HUES48 (cell line): Measurements from ENCODE around the gene CIC.
A peak's percentile ranks its signal among the peaks of the same experiment; 100 is the strongest.

Experiments used
- H3K27ac ChIP-seq: one replicate; pipeline ENCODE4 v1.7.0; 2013; ENCODE audit warnings: low read depth, low read length, inconsistent platforms
- H3K27me3 ChIP-seq: 2 replicates; pipeline ENCODE4 v1.6.1; 2013; ENCODE audit warnings: mild to moderate bottlenecking, low read length; ENCODE audit not compliant: control insufficient read depth, insufficient read depth
- H3K36me3 ChIP-seq: 2 replicates; pipeline ENCODE4 v1.6.1; 2013; ENCODE audit warnings: low read length; ENCODE audit not compliant: control insufficient read depth, insufficient read depth
- H3K4me1 ChIP-seq: 2 replicates; pipeline ENCODE4 v1.6.1; 2013; ENCODE audit warnings: mild to moderate bottlenecking, low read length; ENCODE audit not compliant: control insufficient read depth, insufficient read depth
- H3K4me3 ChIP-seq: 2 replicates; pipeline ENCODE4 v1.5.1; 2013; ENCODE audit warnings: mild to moderate bottlenecking, low read depth, low read length
- H3K9ac ChIP-seq: 2 replicates; pipeline ENCODE4 v1.6.1; 2013; ENCODE audit warnings: mild to moderate bottlenecking, low read depth, low read length, moderate library complexity
- H3K9me3 ChIP-seq: 2 replicates; pipeline ENCODE4 v1.6.1; 2013; ENCODE audit warnings: low read length; ENCODE audit not compliant: control insufficient read depth, insufficient read depth

CIC gene

DNA sequence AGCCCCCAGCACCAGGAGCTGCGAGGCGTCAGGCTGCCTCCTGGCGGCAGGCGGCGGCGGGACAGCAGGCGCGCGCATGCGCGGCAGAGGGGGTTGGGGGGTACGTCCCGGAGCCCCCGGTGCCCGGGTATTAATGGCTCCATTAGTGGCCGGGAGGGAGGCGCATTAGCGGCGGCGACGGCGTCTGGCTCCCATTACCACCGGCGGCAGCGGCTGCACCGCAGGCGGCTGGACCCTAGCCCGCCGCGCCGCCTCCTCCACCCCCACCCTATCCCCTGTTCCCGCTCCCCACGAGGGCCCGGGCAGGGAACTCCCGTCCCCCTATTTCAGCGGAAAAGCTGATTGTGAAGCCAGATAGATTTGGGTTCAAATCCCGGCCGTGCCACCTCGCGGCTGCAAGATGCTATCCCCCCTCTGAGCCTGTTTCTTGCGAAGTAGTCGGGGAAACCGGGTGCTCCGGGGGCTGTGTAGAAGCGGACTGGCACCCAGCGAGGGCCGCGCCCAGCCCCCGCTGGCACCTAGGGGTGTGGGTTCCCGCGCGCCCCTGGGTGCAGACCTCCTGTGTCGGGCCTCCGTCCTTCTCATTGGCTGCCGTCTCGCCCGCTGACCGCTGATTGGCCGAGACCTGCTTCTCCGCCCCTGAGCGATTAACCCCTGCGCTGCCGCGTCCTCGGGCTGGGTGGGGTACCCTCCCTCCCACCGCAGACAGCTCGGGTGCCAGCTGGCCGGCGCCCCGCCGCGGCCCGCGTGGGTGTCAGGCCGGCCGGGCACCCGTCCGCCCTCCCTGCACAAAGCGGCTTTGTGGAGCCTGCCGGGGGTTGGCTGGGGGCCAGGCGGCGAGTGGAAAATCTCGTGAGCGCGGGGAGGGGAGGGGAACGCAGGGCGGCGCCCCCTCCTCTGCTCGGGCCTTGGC, 11.1 kb downstream of the CIC start:
- Histone ChIP-seq H3K27me3 (no peaks in the 10 kb centered on the region), H3K27ac (peak overlapping the region; percentile 81), H3K36me3 (peaks cover 3% of the 10 kb centered on the region; the same call in 1 of the 2 replicates), H3K9ac (no peak overlapping the region), H3K9me3 (no peaks in the 10 kb centered on the region), H3K4me1 (peaks cover 29% of the 10 kb centered on the region), H3K4me3 (peak overlapping the region; percentile 92)

GRCh38 chr19:42280815-42281145, 11.7 kb downstream of the CIC start:
- H3K4me1 ChIP-seq = peaks cover 35% of the 10 kb centered on the region
- no peaks in the 10 kb centered on the region for H3K27me3 ChIP-seq
- peaks cover 3% of the 10 kb centered on the region; the same call in 1 of the 2 replicates for H3K36me3 ChIP-seq
- H3K9ac ChIP-seq = no peak overlapping the region
- H3K9me3 ChIP-seq = no peaks in the 10 kb centered on the region
- peak overlapping the region; percentile 83 for H3K27ac ChIP-seq
- H3K4me3 ChIP-seq = peak overlapping the region; percentile 92

DNA sequence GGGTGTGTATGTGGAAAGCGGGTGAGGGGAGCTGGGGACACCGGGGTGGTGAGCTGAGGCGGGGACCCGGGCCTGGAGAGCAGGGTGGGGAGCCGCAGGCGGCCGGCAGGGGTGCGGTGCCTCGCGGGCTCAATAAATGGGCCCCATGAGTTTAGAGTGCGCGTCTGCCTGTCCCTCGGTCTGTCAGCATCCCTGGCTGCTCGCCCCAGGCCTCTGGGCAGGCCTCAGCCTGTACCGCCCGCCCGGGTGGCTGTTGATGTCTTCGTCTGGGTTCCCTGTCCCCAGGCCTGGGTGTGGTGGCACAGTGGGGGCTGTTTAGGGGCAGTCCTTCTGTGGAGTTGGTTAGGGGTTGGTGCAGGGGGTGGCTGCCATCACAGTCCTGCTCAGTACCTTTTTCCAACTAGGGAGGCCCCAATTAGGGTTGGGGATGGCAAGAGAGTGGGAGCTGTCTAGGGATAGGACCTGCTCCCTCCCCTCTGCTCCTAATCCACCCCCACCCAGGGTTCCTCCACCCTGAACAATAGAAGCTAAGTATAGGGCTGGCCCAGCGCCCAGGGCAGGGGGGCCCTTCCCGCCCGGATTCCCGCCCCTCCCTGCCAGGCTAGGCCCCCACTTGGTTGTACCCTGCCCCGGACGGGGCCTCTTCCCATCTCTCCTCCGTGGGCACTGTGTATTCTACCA, 12.2 kb downstream of the CIC start:
- Histone ChIP-seq H3K27ac (peak overlapping the region; percentile 83), H3K4me1 (peaks cover 35% of the 10 kb centered on the region)

GRCh38 chr19:42281827-42282762, 13.0 kb downstream of the CIC start:
- peak overlapping the region; percentile 83 for H3K27ac ChIP-seq
- H3K9me3 ChIP-seq = no peaks in the 10 kb centered on the region
- H3K9ac ChIP-seq = no peak overlapping the region
- peak overlapping the region; percentile 92 for H3K4me3 ChIP-seq
- no peaks in the 10 kb centered on the region for H3K27me3 ChIP-seq
- H3K36me3 ChIP-seq = peaks cover 2% of the 10 kb centered on the region
- peaks cover 35% of the 10 kb centered on the region for H3K4me1 ChIP-seq

More for the DNA sequence above, 12.2 kb downstream of the CIC start:
- no peaks in the 10 kb centered on the region for H3K9me3 ChIP-seq
- no peaks in the 10 kb centered on the region for H3K27me3 ChIP-seq
- H3K9ac ChIP-seq = no peak overlapping the region
- peak overlapping the region; percentile 92 for H3K4me3 ChIP-seq
- H3K36me3 ChIP-seq = peaks cover 3% of the 10 kb centered on the region; the same call in 1 of the 2 replicates

GRCh38 chr19:42282819-42283187, 13.8 kb downstream of the CIC start:
- peak overlapping the region; percentile 66; the same call in 1 of the 2 replicates for H3K4me3 ChIP-seq
- no peak overlapping the region for H3K9ac ChIP-seq
- peaks cover 9% of the 10 kb centered on the region for H3K36me3 ChIP-seq
- H3K27ac ChIP-seq = peak overlapping the region; percentile 83
- H3K27me3 ChIP-seq = no peaks in the 10 kb centered on the region
- peaks cover 35% of the 10 kb centered on the region for H3K4me1 ChIP-seq
- H3K9me3 ChIP-seq = no peaks in the 10 kb centered on the region

GRCh38 chr19:42283188-42284065, 14.4 kb downstream of the CIC start:
- peak overlapping the region; percentile 84 for H3K27ac ChIP-seq
- peaks cover 15% of the 10 kb centered on the region for H3K36me3 ChIP-seq
- H3K9me3 ChIP-seq = no peaks in the 10 kb centered on the region
- no peak overlapping the region for H3K9ac ChIP-seq
- H3K27me3 ChIP-seq = no peaks in the 10 kb centered on the region
- peak overlapping the region; percentile 66 for H3K4me3 ChIP-seq
- peaks cover 35% of the 10 kb centered on the region for H3K4me1 ChIP-seq

- Histone ChIP-seq H3K4me1 (peaks cover 35% of the 10 kb centered on the region), H3K4me3 (peak overlapping the region; percentile 59; the same call in 1 of the 2 replicates), H3K27me3 (no peaks in the 10 kb centered on the region), H3K9ac (peak overlapping the region; percentile 58; the same call in 1 of the 2 replicates), H3K36me3 (peaks cover 22% of the 10 kb centered on the region), H3K27ac (peak overlapping the region; percentile 84), H3K9me3 (no peaks in the 10 kb centered on the region)
Measured at GRCh38 chr19:42284066-42284501, 15.0 kb downstream of the CIC start.

DNA sequence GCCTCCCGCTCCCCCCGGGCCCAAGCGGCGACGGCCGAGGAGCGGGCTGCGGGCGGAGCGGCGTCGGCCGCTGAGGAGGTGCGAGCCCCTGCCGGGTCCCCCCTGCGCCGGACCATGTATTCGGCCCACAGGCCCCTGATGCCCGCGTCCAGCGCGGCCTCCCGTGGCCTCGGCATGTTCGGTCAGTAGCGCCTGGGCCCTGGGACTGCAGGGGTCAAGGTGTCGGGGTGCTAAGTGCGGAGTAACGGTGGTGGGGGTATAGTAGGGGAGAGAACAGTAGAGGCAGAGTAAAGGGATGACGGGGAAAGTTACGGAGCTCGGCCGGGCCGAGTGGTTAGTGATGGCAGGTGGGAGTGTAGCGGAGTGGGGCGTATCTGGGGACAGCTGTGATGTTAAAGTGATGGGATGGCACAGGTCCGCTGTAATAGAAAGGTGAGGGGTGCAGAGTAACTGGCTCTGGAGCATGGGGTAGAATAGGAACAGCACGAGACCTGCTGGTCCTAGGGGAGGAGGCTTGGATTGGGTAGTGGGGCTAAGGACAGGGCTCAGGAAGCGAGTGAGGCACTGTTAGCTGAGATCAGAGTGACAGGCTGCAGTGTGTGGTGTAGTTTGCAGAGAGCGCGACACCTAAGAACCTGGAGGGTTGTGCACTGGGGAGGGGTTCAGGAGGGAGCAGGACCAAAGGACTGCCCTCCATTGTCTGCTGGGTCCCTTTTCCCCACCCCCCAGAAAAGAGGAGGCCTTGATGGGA, 15.7 kb downstream of the CIC start:
- H3K9me3 ChIP-seq = no peaks in the 10 kb centered on the region
- H3K36me3 ChIP-seq = peaks cover 29% of the 10 kb centered on the region
- H3K27me3 ChIP-seq = no peaks in the 10 kb centered on the region
- H3K27ac ChIP-seq = no peak overlapping the region
- H3K9ac ChIP-seq = no peak overlapping the region
- H3K4me3 ChIP-seq = peak overlapping the region; percentile 76
- H3K4me1 ChIP-seq = peaks cover 29% of the 10 kb centered on the region

DNA sequence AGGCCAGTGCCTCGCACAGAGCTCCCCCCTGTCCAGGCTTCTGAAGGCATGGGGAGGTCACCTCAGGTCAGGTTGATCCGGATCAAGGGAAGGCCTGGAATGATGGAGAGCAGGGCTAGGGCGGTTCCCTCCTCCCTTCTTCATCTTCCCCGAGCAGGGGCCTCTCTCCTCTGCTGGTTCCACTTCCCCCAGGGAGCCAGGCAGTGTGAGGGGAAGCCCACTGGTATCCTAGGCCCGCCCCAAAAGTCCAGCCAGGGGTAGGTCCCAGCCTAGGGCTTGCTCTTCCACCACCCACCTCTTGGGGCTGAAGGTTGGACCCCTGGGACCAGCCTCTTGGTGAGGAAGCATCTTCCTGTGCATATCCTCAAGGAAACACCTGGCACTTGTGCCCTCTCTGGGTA, 16.5 kb downstream of the CIC start:
- H3K9ac ChIP-seq = no peak overlapping the region
- no peak overlapping the region for H3K27ac ChIP-seq
- no peaks in the 10 kb centered on the region for H3K27me3 ChIP-seq
- H3K4me3 ChIP-seq = no peak overlapping the region
- peaks cover 29% of the 10 kb centered on the region for H3K4me1 ChIP-seq
- H3K36me3 ChIP-seq = peaks cover 36% of the 10 kb centered on the region
- no peaks in the 10 kb centered on the region for H3K9me3 ChIP-seq
